LNCAP (cell line): ENCODE data around the gene SNX8.

ENCODE experiments used
- TF ChIP-seq, protein P1 (sequence below): fragments of 450-650 bp; IDR thresholded peaks from 2 replicates; pipeline ENCODE4 v1.5.1; 2017; ENCODE audit warnings: mild to moderate bottlenecking

SNX8 gene

DNA sequence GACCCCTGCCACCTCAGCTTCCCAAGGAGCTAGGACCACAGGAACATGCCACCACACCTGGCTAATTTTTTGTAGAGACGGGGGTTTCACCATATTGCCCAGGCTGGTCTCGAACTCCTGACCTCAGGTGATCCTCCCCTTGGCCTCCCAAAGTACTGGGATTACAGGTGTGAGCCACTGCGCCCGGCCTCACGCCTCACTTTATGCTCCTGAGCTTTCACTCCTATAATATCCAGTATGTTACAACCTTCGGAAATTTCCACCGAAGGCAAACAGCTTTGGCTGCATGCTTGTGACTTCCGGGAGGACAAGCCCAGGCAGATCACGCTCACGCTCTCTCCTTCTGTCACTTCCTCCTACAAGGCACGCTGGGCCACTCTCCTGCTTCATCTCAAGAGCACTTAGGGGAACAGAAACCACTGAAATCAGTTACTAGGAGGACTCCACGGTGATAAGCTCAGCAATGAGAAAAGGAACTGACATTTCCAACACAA, 77.1 kb downstream of the SNX8 start:
- TF ChIP-seq, protein P1, sequence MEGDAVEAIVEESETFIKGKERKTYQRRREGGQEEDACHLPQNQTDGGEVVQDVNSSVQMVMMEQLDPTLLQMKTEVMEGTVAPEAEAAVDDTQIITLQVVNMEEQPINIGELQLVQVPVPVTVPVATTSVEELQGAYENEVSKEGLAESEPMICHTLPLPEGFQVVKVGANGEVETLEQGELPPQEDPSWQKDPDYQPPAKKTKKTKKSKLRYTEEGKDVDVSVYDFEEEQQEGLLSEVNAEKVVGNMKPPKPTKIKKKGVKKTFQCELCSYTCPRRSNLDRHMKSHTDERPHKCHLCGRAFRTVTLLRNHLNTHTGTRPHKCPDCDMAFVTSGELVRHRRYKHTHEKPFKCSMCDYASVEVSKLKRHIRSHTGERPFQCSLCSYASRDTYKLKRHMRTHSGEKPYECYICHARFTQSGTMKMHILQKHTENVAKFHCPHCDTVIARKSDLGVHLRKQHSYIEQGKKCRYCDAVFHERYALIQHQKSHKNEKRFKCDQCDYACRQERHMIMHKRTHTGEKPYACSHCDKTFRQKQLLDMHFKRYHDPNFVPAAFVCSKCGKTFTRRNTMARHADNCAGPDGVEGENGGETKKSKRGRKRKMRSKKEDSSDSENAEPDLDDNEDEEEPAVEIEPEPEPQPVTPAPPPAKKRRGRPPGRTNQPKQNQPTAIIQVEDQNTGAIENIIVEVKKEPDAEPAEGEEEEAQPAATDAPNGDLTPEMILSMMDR: no peak

DNA sequence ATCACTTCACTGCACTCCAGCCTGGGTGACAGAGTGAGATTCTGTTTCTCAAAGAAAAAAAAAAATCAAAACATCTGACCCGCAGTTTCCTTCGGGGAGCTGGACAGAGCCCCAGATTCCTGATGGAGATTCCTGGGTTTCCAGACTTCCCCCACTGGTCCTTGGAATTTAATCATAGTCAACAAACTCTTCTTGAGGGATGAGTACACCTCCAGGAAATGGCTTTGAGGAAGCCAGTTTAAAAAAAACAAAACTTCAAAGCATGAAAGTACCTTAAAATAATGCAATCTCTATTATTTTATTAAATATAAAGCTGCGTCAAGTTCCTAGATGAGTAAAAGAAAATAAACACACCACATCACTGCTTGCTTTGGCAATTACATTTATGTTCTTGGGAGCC, 80.3 kb downstream of the SNX8 start:
- TF ChIP-seq, protein P1: no peak

DNA sequence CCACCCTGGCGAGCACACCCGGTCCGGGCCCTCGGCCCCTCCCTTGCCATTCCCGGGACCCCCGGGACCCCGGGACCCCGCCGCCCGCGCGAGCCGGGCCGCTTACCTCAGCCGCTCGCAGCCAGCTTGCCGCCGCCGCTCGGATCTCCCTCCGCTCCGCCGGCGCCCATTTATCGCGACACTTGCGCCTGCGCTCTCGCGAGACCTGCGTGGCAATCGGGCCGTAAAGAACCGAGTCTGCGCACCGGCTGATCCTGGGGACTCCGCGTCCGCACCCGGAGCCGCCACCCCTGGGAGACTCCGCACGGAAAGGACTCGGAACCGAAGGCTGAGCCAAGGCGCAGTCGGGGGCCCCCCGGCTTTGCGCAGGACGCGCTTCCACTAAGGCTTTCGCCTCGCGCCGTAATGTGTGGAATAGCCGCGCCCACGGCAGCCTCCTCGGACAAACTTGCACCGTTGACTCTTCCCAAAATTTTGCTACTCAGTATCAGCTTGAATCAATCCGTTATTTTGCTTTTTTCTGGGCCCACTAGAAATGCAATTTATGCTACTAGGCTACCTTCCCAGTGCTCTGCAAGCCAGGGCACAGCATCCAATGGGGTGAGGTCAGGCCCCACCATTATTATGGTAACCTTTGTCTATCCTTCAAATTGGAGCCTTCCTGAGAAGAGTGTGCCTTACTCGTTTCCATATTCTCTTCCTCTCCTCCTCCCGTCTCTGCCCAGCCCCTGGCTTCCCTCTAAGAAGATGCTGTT, 81.3 kb downstream of the SNX8 start, which contains the start of gene MAD1L1:
MAD1L1 (minus strand) TSS at position 180 of the 755 bp plus-strand sequence. CDS start 2,812 bp downstream, outside the sequence.
- TF ChIP-seq, protein P1: no peak

DNA sequence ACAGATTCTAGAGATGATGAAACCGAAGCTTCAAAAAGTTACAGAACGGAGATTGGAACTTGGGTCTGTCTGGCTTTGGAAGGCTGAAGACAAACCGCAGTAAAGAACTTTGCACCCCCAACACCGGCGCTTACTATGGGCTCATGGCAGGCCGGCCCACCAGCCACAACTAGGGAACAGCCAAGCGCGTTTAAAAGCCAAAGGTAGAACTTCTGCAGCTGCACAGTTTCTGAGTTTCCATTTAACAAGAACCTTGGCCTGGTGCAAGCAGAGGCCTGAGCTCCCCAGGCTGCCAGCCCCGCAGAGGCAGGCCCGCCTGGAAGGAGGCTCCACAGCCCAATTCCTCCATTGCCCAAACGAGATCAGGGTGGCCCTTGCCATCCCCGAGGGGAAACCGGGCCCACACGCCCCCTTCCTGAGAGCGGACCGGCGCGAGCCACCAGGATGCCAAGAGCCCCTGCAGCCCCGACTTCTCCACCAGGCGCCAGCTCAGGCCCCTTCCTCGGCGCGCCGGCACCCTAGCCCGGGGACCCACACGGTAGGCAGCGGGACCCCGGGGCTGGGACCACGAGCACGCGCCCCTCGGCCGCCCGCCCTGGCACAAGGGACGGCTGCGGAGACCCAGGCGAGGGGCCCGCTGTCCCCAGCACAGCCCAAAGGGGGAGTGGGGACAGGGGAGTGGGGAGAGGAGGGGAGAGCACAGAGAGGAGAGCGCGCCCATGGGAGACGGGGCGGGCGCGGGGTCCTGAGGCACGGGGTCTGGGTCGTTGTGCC, 82.1 kb downstream of the SNX8 start:
- TF ChIP-seq, protein P1: no peak

DNA sequence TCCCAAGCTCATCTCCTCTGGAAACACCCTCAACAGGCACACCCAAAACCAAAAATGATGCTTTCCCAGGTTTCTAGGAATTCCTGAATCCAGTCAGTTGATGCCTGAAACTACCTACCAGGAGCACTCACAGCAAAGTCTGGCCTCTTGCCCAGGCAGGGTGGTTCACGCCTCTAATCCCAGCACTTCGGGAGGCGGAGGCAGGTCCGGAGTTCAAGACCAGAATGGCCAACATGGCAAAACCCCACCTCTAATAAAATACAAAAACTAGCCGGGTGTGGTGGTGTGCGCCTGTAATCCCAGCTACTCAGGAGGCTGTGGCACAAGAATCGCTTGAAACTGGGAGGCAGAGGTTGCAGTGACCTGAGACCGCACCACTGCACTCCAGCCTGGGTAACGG, 83.4 kb downstream of the SNX8 start:
- TF ChIP-seq, protein P1: no peak

DNA sequence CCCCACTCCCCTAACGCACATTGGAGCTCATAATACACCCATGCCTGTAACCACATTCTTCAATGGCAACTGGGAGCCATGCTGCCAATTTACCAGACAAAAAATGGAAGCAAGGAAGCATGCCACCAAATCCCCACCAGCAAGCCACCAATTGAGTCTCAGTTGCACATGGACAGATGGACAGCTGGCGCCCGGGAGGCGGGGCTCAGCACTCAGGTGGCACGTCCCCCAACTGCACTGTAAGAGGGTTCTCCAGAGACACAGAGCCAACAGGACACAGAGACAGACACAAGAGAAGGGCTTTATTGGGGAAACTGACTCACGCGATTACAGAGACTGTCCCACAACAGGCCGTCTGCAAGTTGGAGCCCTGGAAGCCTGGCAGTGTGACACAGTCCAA, 84.0 kb downstream of the SNX8 start:
- TF ChIP-seq, protein P1: no peak

DNA sequence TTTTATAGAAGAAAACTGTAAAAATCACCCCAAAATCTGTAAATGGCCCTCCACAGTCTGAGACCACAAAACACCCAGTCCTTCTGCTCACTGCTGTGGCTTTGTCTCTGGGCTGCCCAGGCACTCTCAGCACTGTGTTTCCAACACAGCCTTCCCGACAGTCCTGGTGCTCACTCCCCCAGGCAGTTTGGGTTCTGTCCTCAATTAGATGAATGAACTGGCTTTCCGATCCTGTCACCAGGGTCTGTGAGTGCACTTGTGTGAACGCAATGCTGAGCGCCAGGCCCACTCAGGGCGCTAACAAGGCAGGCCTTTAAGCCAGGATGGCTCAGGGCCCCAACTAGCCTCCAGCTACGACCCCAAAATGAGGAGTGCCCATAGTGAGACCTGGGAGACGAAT, 84.8 kb downstream of the SNX8 start:
- TF ChIP-seq, protein P1: no peak
